Loucy (cell line): ENCODE measurements around the gene RIN3.

Experiments
- H2AFZ ChIP-seq: fragments of 200-600 bp; sonication (generic); 2 replicates; pipeline ENCODE4 v1.6.0; 2016; ENCODE audit warnings: antibody characterized with exemption, mild to moderate bottlenecking, low read length, moderate library complexity
- H3F3A ChIP-seq: fragments of 200-600 bp; 2 replicates; pipeline ENCODE4 v1.6.0; 2016; ENCODE audit warnings: antibody characterized with exemption, low read depth, mild to moderate bottlenecking
- H3K27me3 ChIP-seq: fragments of 200-600 bp; sonication (generic); 2 replicates; pipeline ENCODE4 v1.6.1; 2014; ENCODE audit warnings: low read length, mild to moderate bottlenecking; ENCODE audit not compliant: insufficient read depth, poor library complexity, severe bottlenecking
- H3K36me3 ChIP-seq: fragments of 200-600 bp; sonication (generic); 2 replicates; pipeline ENCODE4 v1.6.1; 2016; ENCODE audit warnings: low read length; ENCODE audit not compliant: insufficient read depth
- H3K4me1 ChIP-seq: fragments of 200-600 bp; sonication (generic); 2 replicates; pipeline ENCODE4 v1.5.1; 2014; ENCODE audit warnings: low read length, mild to moderate bottlenecking; ENCODE audit not compliant: insufficient read depth, poor library complexity, severe bottlenecking
- H3K4me2 ChIP-seq: fragments of 200-600 bp; sonication (generic); 2 replicates; pipeline ENCODE4 v1.6.0; 2014; ENCODE audit warnings: antibody characterized with exemption, low read length, low read depth, mild to moderate bottlenecking; ENCODE audit not compliant: poor library complexity, severe bottlenecking
- H3K4me3 ChIP-seq: fragments of 200-600 bp; sonication (generic); 2 replicates; pipeline ENCODE4 v1.5.1; 2014; ENCODE audit warnings: low read length, mild to moderate bottlenecking, mixed read lengths; ENCODE audit not compliant: poor library complexity, severe bottlenecking
- H3K79me2 ChIP-seq: fragments of 200-600 bp; sonication (generic); 2 replicates; pipeline ENCODE4 v1.6.1; 2014; ENCODE audit warnings: low read length; ENCODE audit not compliant: insufficient read depth
- H3K9ac ChIP-seq: fragments of 200-600 bp; sonication (generic); 2 replicates; pipeline ENCODE4 v1.6.0; 2014; ENCODE audit warnings: mild to moderate bottlenecking, low read depth, low read length, moderate library complexity; ENCODE audit not compliant: poor library complexity, severe bottlenecking
- H3K9me2 ChIP-seq: fragments of 200-600 bp; sonication (generic); replicated peaks from 2 replicates; pipeline ENCODE4 v1.6.1; 2016; ENCODE audit warnings: low read depth, low read length, mixed read lengths
- H3K9me3 ChIP-seq: fragments of 200-600 bp; sonication (generic); 2 replicates; pipeline ENCODE4 v1.6.1; 2014; ENCODE audit warnings: mild to moderate bottlenecking, antibody characterized with exemption, low read length, low read depth; ENCODE audit not compliant: insufficient read depth
- H4K20me1 ChIP-seq: fragments of 200-600 bp; sonication (generic); 2 replicates; pipeline ENCODE4 v1.6.0; 2014; ENCODE audit warnings: antibody characterized with exemption, low read length, mild to moderate bottlenecking; ENCODE audit not compliant: insufficient read depth, poor library complexity, severe bottlenecking
- EZH2phosphoT487 ChIP-seq: fragments of 200-600 bp; IDR thresholded peaks from 2 replicates; pipeline ENCODE4 v1.6.1; 2018; ENCODE audit warnings: antibody characterized with exemption, mild to moderate bottlenecking, moderate library complexity, borderline replicate concordance
- TF ChIP-seq, protein P1 (sequence below): fragments of 200-600 bp; sonication (generic); conservative IDR thresholded peaks from 2 replicates; pipeline ENCODE4 v1.5.1; 2014; ENCODE audit warnings: mild to moderate bottlenecking, antibody characterized with exemption, low read length

The RIN3 gene

DNA sequence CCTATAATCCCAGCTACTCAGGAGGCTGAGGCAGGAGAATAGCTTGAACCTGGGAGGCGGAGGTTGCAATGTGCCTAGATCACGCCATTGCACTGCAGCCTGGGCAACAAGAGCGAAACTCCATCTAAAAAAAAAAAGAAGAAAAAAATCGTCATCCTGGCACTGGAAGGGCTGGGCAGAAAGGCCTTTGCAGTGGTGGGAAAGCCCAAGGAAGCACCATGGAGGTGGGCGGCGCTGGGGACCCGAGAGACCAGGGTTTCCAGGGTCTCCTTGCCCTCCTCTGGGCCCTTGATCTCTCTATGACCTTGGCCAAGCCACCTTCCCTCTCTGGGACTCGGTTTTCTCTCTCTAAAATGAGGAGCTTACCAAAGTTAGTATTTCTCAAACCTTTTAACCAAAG lies 169.5 kb downstream of the RIN3 start:
- Histone ChIP-seq H4K20me1 (no peaks in the 10 kb centered on the region), H3K9me2 (no peaks in the 10 kb centered on the region), H3K4me2 (no peak overlapping the region), H3K4me3 (no peak overlapping the region), H3K9me3 (no peaks in the 10 kb centered on the region), H3K36me3 (peaks cover 56% of the 10 kb centered on the region; the same call in 1 of the 2 replicates), H3K79me2 (no peaks in the 10 kb centered on the region), H3K4me1 (no peaks in the 10 kb centered on the region), H3K9ac (no peak overlapping the region), H3F3A (no peaks in the 10 kb centered on the region), H3K27me3 (no peaks in the 10 kb centered on the region), H2AFZ (no peak overlapping the region)
- TF ChIP-seq EZH2phosphoT487: no peak
- TF ChIP-seq, protein P1, sequence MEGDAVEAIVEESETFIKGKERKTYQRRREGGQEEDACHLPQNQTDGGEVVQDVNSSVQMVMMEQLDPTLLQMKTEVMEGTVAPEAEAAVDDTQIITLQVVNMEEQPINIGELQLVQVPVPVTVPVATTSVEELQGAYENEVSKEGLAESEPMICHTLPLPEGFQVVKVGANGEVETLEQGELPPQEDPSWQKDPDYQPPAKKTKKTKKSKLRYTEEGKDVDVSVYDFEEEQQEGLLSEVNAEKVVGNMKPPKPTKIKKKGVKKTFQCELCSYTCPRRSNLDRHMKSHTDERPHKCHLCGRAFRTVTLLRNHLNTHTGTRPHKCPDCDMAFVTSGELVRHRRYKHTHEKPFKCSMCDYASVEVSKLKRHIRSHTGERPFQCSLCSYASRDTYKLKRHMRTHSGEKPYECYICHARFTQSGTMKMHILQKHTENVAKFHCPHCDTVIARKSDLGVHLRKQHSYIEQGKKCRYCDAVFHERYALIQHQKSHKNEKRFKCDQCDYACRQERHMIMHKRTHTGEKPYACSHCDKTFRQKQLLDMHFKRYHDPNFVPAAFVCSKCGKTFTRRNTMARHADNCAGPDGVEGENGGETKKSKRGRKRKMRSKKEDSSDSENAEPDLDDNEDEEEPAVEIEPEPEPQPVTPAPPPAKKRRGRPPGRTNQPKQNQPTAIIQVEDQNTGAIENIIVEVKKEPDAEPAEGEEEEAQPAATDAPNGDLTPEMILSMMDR: no peak

DNA sequence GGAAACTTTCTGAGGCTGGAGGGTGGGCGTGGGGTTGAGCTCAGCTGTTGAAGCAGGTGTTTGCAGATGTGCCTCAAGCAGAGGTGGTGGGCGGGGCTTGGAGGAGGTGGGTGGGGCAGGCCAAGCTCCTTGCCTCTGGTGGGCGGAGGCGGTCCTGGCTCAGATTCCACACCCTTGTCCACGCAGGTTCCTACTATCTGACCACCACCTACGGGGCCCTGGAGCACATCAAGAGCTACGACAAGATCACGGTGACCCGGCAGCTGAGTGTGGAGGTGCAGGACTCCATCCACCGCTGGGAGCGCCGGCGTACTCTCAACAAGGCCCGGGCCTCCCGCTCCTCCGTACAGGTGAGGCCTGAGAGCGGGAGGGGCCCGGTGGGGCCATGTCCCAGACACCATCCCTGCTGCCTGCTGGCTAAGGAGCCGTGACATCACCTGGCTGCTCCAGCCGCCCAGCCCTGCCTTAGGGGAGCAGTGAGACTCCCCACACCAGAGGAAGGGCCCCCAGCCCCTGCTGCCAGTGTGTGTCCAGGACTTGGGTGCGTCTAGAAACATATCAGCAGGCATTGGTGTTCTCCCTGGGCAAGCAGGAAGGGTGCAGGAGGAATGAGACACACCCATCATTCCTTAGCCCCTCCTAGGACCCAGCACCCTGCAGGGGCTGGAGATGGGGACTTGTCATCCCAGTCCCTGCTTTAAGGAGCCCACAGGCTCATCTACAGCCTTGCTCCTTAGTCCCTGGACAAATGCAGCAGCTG lies 171.4 kb downstream of the RIN3 start:
- Histone ChIP-seq H3K4me1 (no peaks in the 10 kb centered on the region), H3K4me3 (no peak overlapping the region), H4K20me1 (no peaks in the 10 kb centered on the region), H3F3A (no peaks in the 10 kb centered on the region), H3K9me2 (no peaks in the 10 kb centered on the region), H3K36me3 (peaks cover 53% of the 10 kb centered on the region; the same call in 1 of the 2 replicates), H3K9ac (no peak overlapping the region), H3K4me2 (no peak overlapping the region), H3K27me3 (no peaks in the 10 kb centered on the region), H3K9me3 (no peaks in the 10 kb centered on the region), H3K79me2 (no peaks in the 10 kb centered on the region), H2AFZ (no peak overlapping the region)
- no peak for TF ChIP-seq EZH2phosphoT487
- TF ChIP-seq, protein P1: no peak

DNA sequence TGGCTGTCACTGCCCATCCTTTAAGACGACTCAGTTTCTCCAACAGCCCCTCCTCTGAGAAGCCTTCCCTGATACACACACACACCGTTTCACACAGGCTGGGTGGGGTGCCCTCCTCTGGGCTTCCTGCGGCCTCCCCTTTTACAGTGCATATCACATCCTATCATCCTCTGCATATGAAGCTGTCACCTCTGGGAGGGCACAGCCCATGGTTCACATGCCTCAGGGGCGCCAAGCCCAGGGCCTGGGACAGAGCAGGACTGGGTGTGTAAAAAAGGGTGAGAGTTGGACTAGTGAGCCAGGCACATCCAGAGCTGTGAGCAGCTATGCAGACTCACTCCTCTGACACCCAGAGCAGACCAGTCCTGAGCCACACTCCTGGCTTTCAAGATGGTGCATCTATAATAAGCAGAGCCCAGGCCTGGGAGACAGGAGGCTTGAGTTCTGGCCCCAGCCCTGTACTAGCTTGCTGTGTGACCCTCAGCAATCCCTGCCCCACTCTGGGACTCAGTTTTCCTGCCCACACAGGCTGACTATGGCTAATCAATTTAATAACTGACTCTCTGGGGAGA lies 172.3 kb downstream of the RIN3 start:
- Histone ChIP-seq H3K36me3 (peaks cover 50% of the 10 kb centered on the region; the same call in 1 of the 2 replicates), H3K27me3 (no peaks in the 10 kb centered on the region), H3K79me2 (no peaks in the 10 kb centered on the region), H4K20me1 (no peaks in the 10 kb centered on the region), H3K9ac (no peak overlapping the region), H3K9me2 (no peaks in the 10 kb centered on the region), H3K4me2 (no peak overlapping the region), H3K4me3 (no peak overlapping the region), H3K9me3 (no peaks in the 10 kb centered on the region), H3F3A (no peaks in the 10 kb centered on the region), H2AFZ (no peak overlapping the region), H3K4me1 (no peaks in the 10 kb centered on the region)
- TF ChIP-seq, protein P1: no peak
- no peak for TF ChIP-seq EZH2phosphoT487
